ENCODE data around the gene HMGN1. TPM values are rescaled to one million over a fixed set of nuclear protein-coding genes. Genes with fewer than 3 reads are reported as not detected.
A peak's percentile ranks its signal among the peaks of the same experiment; 100 is the strongest.

HMGN1 gene
- 436 TPM for polyA plus RNA-seq (2013)

- Histone ChIP-seq H3K4me3 (ENCODE audit: control insufficient read depth in 1 of 7, extremely low read depth in 1 of 7, insufficient read depth in 4 of 7, low read depth in 2 of 7, low read length in 6 of 7) (peak within 1 kb of the TSS; percentile 82 to 97 (median 94)), H3K4me1 (ENCODE audit: control extremely low read depth in 1 of 4, control insufficient read depth in 4 of 4, insufficient read depth in 4 of 4, low read length in 3 of 4) (peaks cover 16 to 42% (median 21%) of the 10 kb centered on the region in 4 experiments), H3K36me3 (ENCODE audit: control insufficient read depth in 4 of 4, insufficient read depth in 4 of 4, low read length in 3 of 4) (peaks cover 6 to 30% (median 14%) of the 10 kb centered on the region in 4 experiments), H3K9me3 (ENCODE audit: control extremely low read depth in 1 of 5, control insufficient read depth in 4 of 5, insufficient read depth in 2 of 5, low read depth in 1 of 5, low read length in 4 of 5) (peaks cover 0 to 6% (median 0%) of the 10 kb centered on the region in 5 experiments), H3K27ac (ENCODE audit: insufficient read depth in 1 of 2, low read depth in 1 of 2, low read length in 2 of 2, poor library complexity in 1 of 2, severe bottlenecking in 2 of 2) (peak within 1 kb of the TSS; percentile 87 to 94), H3K27me3 (replicated peaks in 2 of 5; ENCODE audit: control insufficient read depth in 4 of 5, insufficient read depth in 5 of 5, low read length in 4 of 5) (no peaks in the 10 kb centered on the region)
- under 1% methylated on average over 68 of the region's 116 CpGs for WGBS (ENCODE audit: insufficient coverage)
- DNase-seq, result peak; percentile 89 to 95 (median 95)
- POLR2A ChIA-PET, result interaction anchor here (0.7 to 2.4 kb wide), 7 partner anchors 15 to 39 kb away, joined by 3 to 13 read pairs (median 4); partner anchors contain the start of gene BRWD1
- CTCF ChIA-PET, result interaction anchor here (0.8 to 3.9 kb wide), 8 partner anchors 14 to 93 kb away, joined by 3 to 14 read pairs (median 8); partner anchors contain the start of gene BRWD1
These were observed at the start of gene HMGN1 for GRCh38 chr21:39348355-39349210. Gene HMGN1 (minus strand): TSS chr21:39349088. CDS start chr21:39348917, 171 bp downstream.

- no peak overlapping the region for H3K4me3 ChIP-seq (ENCODE audit: control insufficient read depth in 1 of 7, extremely low read depth in 1 of 7, insufficient read depth in 4 of 7, low read depth in 2 of 7, low read length in 6 of 7)
- no peaks in the 10 kb centered on the region for H3K9me3 ChIP-seq (ENCODE audit: control extremely low read depth in 1 of 5, control insufficient read depth in 4 of 5, insufficient read depth in 2 of 5, low read depth in 1 of 5, low read length in 4 of 5)
- H3K36me3 ChIP-seq (ENCODE audit: control insufficient read depth in 4 of 4, insufficient read depth in 4 of 4, low read length in 3 of 4), result peaks cover 9 to 37% (median 28%) of the 10 kb centered on the region in 4 experiments
- H3K4me1 ChIP-seq (ENCODE audit: control extremely low read depth in 1 of 4, control insufficient read depth in 4 of 4, insufficient read depth in 4 of 4, low read length in 3 of 4), result no peaks in the 10 kb centered on the region
- 90% methylated on average over 10 of the region's 11 CpGs for WGBS (ENCODE audit: insufficient coverage)
- H3K27ac ChIP-seq (ENCODE audit: insufficient read depth in 1 of 2, low read depth in 1 of 2, low read length in 2 of 2, poor library complexity in 1 of 2, severe bottlenecking in 2 of 2), result no peak overlapping the region
- no peaks in the 10 kb centered on the region for H3K27me3 ChIP-seq (replicated peaks in 2 of 5; ENCODE audit: control insufficient read depth in 4 of 5, insufficient read depth in 5 of 5, low read length in 4 of 5)
- ChIA-PET CTCF (interaction anchor here (0.9 to 1.3 kb wide), 3 partner anchors 24 to 44 kb away, joined by 3 read pairs; no protein-coding TSS in a partner anchor), POLR2A (no interaction called here)
- DNase-seq, result peak in 1 of 3 donors; percentile 14
These were observed 48.9 kb upstream of the HMGN1 start for GRCh38 chr21:39397646-39398385.

- Histone ChIP-seq H3K4me1 (ENCODE audit: control extremely low read depth in 1 of 4, control insufficient read depth in 4 of 4, insufficient read depth in 4 of 4, low read length in 3 of 4) (peaks cover 0 to 11% (median 7%) of the 10 kb centered on the region in 4 experiments), H3K9me3 (ENCODE audit: control extremely low read depth in 1 of 5, control insufficient read depth in 4 of 5, insufficient read depth in 2 of 5, low read depth in 1 of 5, low read length in 4 of 5) (no peaks in the 10 kb centered on the region), H3K27ac (ENCODE audit: insufficient read depth in 1 of 2, low read depth in 1 of 2, low read length in 2 of 2, poor library complexity in 1 of 2, severe bottlenecking in 2 of 2) (no peak overlapping the region), H3K27me3 (replicated peaks in 2 of 5; ENCODE audit: control insufficient read depth in 4 of 5, insufficient read depth in 5 of 5, low read length in 4 of 5) (no peaks in the 10 kb centered on the region), H3K36me3 (ENCODE audit: control insufficient read depth in 4 of 4, insufficient read depth in 4 of 4, low read length in 3 of 4) (peaks cover 11 to 55% (median 39%) of the 10 kb centered on the region in 4 experiments), H3K4me3 (ENCODE audit: control insufficient read depth in 1 of 7, extremely low read depth in 1 of 7, insufficient read depth in 4 of 7, low read depth in 2 of 7, low read length in 6 of 7) (no peak overlapping the region)
- 96% methylated on average over 6 of the region's 7 CpGs for WGBS (ENCODE audit: insufficient coverage)
- POLR2A ChIA-PET, result no interaction called here
- DNase-seq, result no peak
- CTCF ChIA-PET, result interaction anchor here (1.3 to 3.7 kb wide), 3 partner anchors 13 to 49 kb away, joined by 5 to 26 read pairs (median 9); a partner anchor contains a TSS
These were observed 44.1 kb upstream of the HMGN1 start for GRCh38 chr21:39392981-39393380.

GRCh38 chr21:39390212-39390765 is 41.4 kb upstream of the HMGN1 start:
- Histone ChIP-seq H3K27ac (ENCODE audit: insufficient read depth in 1 of 2, low read depth in 1 of 2, low read length in 2 of 2, poor library complexity in 1 of 2, severe bottlenecking in 2 of 2) (no peak overlapping the region), H3K4me3 (ENCODE audit: control insufficient read depth in 1 of 7, extremely low read depth in 1 of 7, insufficient read depth in 4 of 7, low read depth in 2 of 7, low read length in 6 of 7) (no peak overlapping the region), H3K9me3 (ENCODE audit: control extremely low read depth in 1 of 5, control insufficient read depth in 4 of 5, insufficient read depth in 2 of 5, low read depth in 1 of 5, low read length in 4 of 5) (no peaks in the 10 kb centered on the region), H3K4me1 (ENCODE audit: control extremely low read depth in 1 of 4, control insufficient read depth in 4 of 4, insufficient read depth in 4 of 4, low read length in 3 of 4) (peaks cover 3 to 28% (median 22%) of the 10 kb centered on the region in 4 experiments), H3K36me3 (ENCODE audit: control insufficient read depth in 4 of 4, insufficient read depth in 4 of 4, low read length in 3 of 4) (peaks cover 8 to 46% (median 31%) of the 10 kb centered on the region in 4 experiments), H3K27me3 (replicated peaks in 2 of 5; ENCODE audit: control insufficient read depth in 4 of 5, insufficient read depth in 5 of 5, low read length in 4 of 5) (no peaks in the 10 kb centered on the region)
- ChIA-PET CTCF (interaction anchor here (1.6 to 3.7 kb wide), 5 partner anchors 17 to 51 kb away, joined by 4 to 26 read pairs (median 7); partner anchors contain the start of gene HMGN1), POLR2A (no interaction called here)
- 94% methylated on average over 15 of the region's 16 CpGs for WGBS (ENCODE audit: insufficient coverage)
- no peak for DNase-seq

GRCh38 chr21:39388811-39389155 is 39.9 kb upstream of the HMGN1 start:
- no peaks in the 10 kb centered on the region for H3K9me3 ChIP-seq (ENCODE audit: control extremely low read depth in 1 of 5, control insufficient read depth in 4 of 5, insufficient read depth in 2 of 5, low read depth in 1 of 5, low read length in 4 of 5)
- no peak overlapping the region for H3K27ac ChIP-seq (ENCODE audit: insufficient read depth in 1 of 2, low read depth in 1 of 2, low read length in 2 of 2, poor library complexity in 1 of 2, severe bottlenecking in 2 of 2)
- no peaks in the 10 kb centered on the region for H3K27me3 ChIP-seq (replicated peaks in 2 of 5; ENCODE audit: control insufficient read depth in 4 of 5, insufficient read depth in 5 of 5, low read length in 4 of 5)
- 0% methylated on average over 6 of the region's 10 CpGs for WGBS (ENCODE audit: insufficient coverage)
- peak overlapping the region in 5 of 7 experiments; percentile 49 to 79 (median 61) for H3K4me3 ChIP-seq (ENCODE audit: control insufficient read depth in 1 of 7, extremely low read depth in 1 of 7, insufficient read depth in 4 of 7, low read depth in 2 of 7, low read length in 6 of 7)
- H3K4me1 ChIP-seq (ENCODE audit: control extremely low read depth in 1 of 4, control insufficient read depth in 4 of 4, insufficient read depth in 4 of 4, low read length in 3 of 4), result peaks cover 3 to 37% (median 30%) of the 10 kb centered on the region in 4 experiments
- no peak for DNase-seq
- CTCF ChIA-PET, result no interaction called here
- POLR2A ChIA-PET, result no interaction called here
- peaks cover 2 to 36% (median 21%) of the 10 kb centered on the region in 4 experiments for H3K36me3 ChIP-seq (ENCODE audit: control insufficient read depth in 4 of 4, insufficient read depth in 4 of 4, low read length in 3 of 4)

GRCh38 chr21:39388038-39388810 is 39.3 kb upstream of the HMGN1 start:
- peak; percentile 82 to 85 (median 82) for DNase-seq
- Histone ChIP-seq H3K36me3 (ENCODE audit: control insufficient read depth in 4 of 4, insufficient read depth in 4 of 4, low read length in 3 of 4) (peaks cover 2 to 31% (median 18%) of the 10 kb centered on the region in 4 experiments), H3K4me3 (ENCODE audit: control insufficient read depth in 1 of 7, extremely low read depth in 1 of 7, insufficient read depth in 4 of 7, low read depth in 2 of 7, low read length in 6 of 7) (peak overlapping the region in 6 of 7 experiments; percentile 49 to 82 (median 67)), H3K27me3 (replicated peaks in 2 of 5; ENCODE audit: control insufficient read depth in 4 of 5, insufficient read depth in 5 of 5, low read length in 4 of 5) (no peaks in the 10 kb centered on the region), H3K9me3 (ENCODE audit: control extremely low read depth in 1 of 5, control insufficient read depth in 4 of 5, insufficient read depth in 2 of 5, low read depth in 1 of 5, low read length in 4 of 5) (no peaks in the 10 kb centered on the region), H3K27ac (ENCODE audit: insufficient read depth in 1 of 2, low read depth in 1 of 2, low read length in 2 of 2, poor library complexity in 1 of 2, severe bottlenecking in 2 of 2) (peak overlapping the region in 1 of 2 experiments; percentile 79), H3K4me1 (ENCODE audit: control extremely low read depth in 1 of 4, control insufficient read depth in 4 of 4, insufficient read depth in 4 of 4, low read length in 3 of 4) (peaks cover 3 to 37% (median 30%) of the 10 kb centered on the region in 4 experiments)
- ChIA-PET POLR2A (interaction anchor here (0.9 to 1.8 kb wide), 4 partner anchors 15 to 76 kb away, joined by 3 to 9 read pairs (median 4); partner anchors contain the start of gene HMGN1), CTCF (interaction anchor here (0.9 to 4.7 kb wide), 9 partner anchors 13 to 88 kb away, joined by 3 to 52 read pairs (median 5); partner anchors contain the start of gene BRWD1)
- 24% methylated on average over 24 of the region's 35 CpGs for WGBS (ENCODE audit: insufficient coverage)

Data from common myeloid progenitor, CD34-positive (primary cell).